Kidney (tissue), 14 donors: ENCODE measurements around the gene PHF14. TPM values are rescaled to one million over a fixed set of nuclear protein-coding genes. Genes with fewer than 3 reads are reported as not detected.

Source experiments
- DNase-seq, 5 donors: peaks; one replicate each; pipeline ENCODE4 v3.0.0-alpha.2; 2013 to 2020
- FAIRE-seq: peaks from 2 replicates; lab custom pipeline; 2012; peaks lifted over from hg19 to GRCh38; lab: Jason Lieb, UNC
- H3K27ac ChIP-seq, 2 donors: one replicate each; pipeline ENCODE4 v1.7.0; 2013; ENCODE audit warnings: low read depth in 2 of 2, low read length in 2 of 2, inconsistent platforms in 1 of 2
- H3K27me3 ChIP-seq: one replicate; pipeline ENCODE4 v1.7.1; 2013; ENCODE audit warnings: low read length, inconsistent platforms; ENCODE audit not compliant: control insufficient read depth, insufficient read depth
- H3K36me3 ChIP-seq, 3 donors: one replicate each; pipeline versions ENCODE4 v1.7.0 to v1.7.1; 2013; ENCODE audit warnings: low read length in 3 of 3, control low read depth in 1 of 3, inconsistent platforms in 1 of 3; ENCODE audit not compliant: insufficient read depth in 3 of 3, control insufficient read depth in 2 of 3
- H3K4me1 ChIP-seq, 3 donors: one replicate each; pipeline versions ENCODE4 v1.7.0 to v1.7.1; 2013; ENCODE audit warnings: low read length in 3 of 3, inconsistent platforms in 1 of 3, low read depth in 1 of 3; ENCODE audit not compliant: control insufficient read depth in 2 of 3, insufficient read depth in 2 of 3
- H3K4me3 ChIP-seq, 3 donors: one replicate each; pipeline versions ENCODE4 v1.7.0 to v1.8.1; 2013; ENCODE audit warnings: low read length in 3 of 3, control low read depth in 1 of 3, inconsistent platforms in 1 of 3
- H3K9ac ChIP-seq, 3 donors: one replicate each; pipeline versions ENCODE4 v1.7.0 to v1.7.1; 2013; ENCODE audit warnings: low read length in 3 of 3, control low read depth in 1 of 3, inconsistent platforms in 1 of 3
- H3K9me3 ChIP-seq, 3 donors: one replicate each; pipeline versions ENCODE4 v1.7.0 to v1.7.1; 2013; ENCODE audit warnings: low read length in 3 of 3, control low read depth in 1 of 3, inconsistent platforms in 1 of 3; ENCODE audit not compliant: control insufficient read depth in 2 of 3, insufficient read depth in 1 of 3
- CTCF ChIP-seq: IDR thresholded peaks from 3 replicates; pipeline ENCODE4 v1.5.1; 2012; ENCODE audit warnings: mild to moderate bottlenecking, moderate library complexity, borderline replicate concordance; ENCODE audit not compliant: insufficient read depth; ENCODE audit errors: extremely low read depth
- intact Hi-C: fragments of 100-400 bp; cut with DNase I; formaldehyde crosslinking; loops from one replicate; pipeline ENCODE4 v1.11.1; 2022
- polyA plus RNA-seq: library from polyadenylated mRNA; stranded (reverse); fragments of 350-450 nt; fragmentation: Illumina TruSeq; extraction: RNeasy Lipid Tissue Mini Kit (QIAGEN cat#74804); gene quantifications from one replicate; pipeline ENCODE4 v1.2.3, GENCODE V29; 2014; ENCODE audit warnings: low read depth, low replicate concordance; ENCODE audit not compliant: insufficient read depth
- total RNA-seq: library from RNA; stranded (reverse); fragmentation: NEBNext Ultra II Directional; extraction: Animal tissue kit (Norgen Biotek cat#: 25700); gene quantifications from one replicate; pipeline ENCODE4 v1.2.1, GENCODE V29; 2021
- donor health status: control.
- donor health status: control.
- donor health status: control.
- donor health status: control.
- donor health status: control.
- donor health status: DM: yes; HTN: yes; CAD: no.
- donor health status: Normal renal cell carcinoma (clear cell type).

Gene PHF14
- total and polyA plus RNA-seq, 2 donors from 2014 or later: 17.1 to 31.7 TPM

- Histone ChIP-seq H3K4me3 (no peak overlapping the region), H3K36me3 (peaks cover 0 to 5% (median 0%) of the 10 kb centered on the region in 3 donors), H3K27me3 (no peaks in the 10 kb centered on the region), H3K9me3 (no peaks in the 10 kb centered on the region), H3K4me1 (no peaks in the 10 kb centered on the region), H3K9ac (no peak overlapping the region), H3K27ac (no peak overlapping the region)
- no peak for DNase-seq
- TF ChIP-seq CTCF: no peak
- no peak for FAIRE-seq
- intact Hi-C loops: no loop called here
These were observed 88.4 kb downstream of the PHF14 start for GRCh38 chr7:11062110-11062509.

GRCh38 chr7:11069591-11069990 is 95.9 kb downstream of the PHF14 start:
- FAIRE-seq (no peak), DNase-seq (no peak)
- Histone ChIP-seq H3K9me3 (no peaks in the 10 kb centered on the region), H3K27me3 (no peaks in the 10 kb centered on the region), H3K36me3 (no peaks in the 10 kb centered on the region), H3K9ac (no peak overlapping the region), H3K4me1 (no peaks in the 10 kb centered on the region), H3K4me3 (no peak overlapping the region), H3K27ac (no peak overlapping the region)
- no peak for TF ChIP-seq CTCF
- intact Hi-C loops: no loop called here

GRCh38 chr7:11077816-11078215 is 104.1 kb downstream of the PHF14 start:
- Histone ChIP-seq H3K9me3 (no peaks in the 10 kb centered on the region), H3K9ac (no peak overlapping the region), H3K36me3 (no peaks in the 10 kb centered on the region), H3K27me3 (no peaks in the 10 kb centered on the region), H3K4me3 (no peak overlapping the region), H3K27ac (no peak overlapping the region), H3K4me1 (no peaks in the 10 kb centered on the region)
- intact Hi-C loops: no loop called here
- no peak for DNase-seq
- TF ChIP-seq CTCF: no peak
- FAIRE-seq: no peak

GRCh38 chr7:11078247-11078834 is 104.7 kb downstream of the PHF14 start:
- no peaks in the 10 kb centered on the region for H3K9me3 ChIP-seq
- no peaks in the 10 kb centered on the region for H3K4me1 ChIP-seq
- no peak for DNase-seq
- no peak for TF ChIP-seq CTCF
- no peak overlapping the region for H3K4me3 ChIP-seq
- H3K36me3 ChIP-seq: no peaks in the 10 kb centered on the region
- intact Hi-C loops: no loop called here
- H3K27me3 ChIP-seq: no peaks in the 10 kb centered on the region
- H3K27ac ChIP-seq: no peak overlapping the region
- FAIRE-seq: peak; percentile 55
- H3K9ac ChIP-seq: no peak overlapping the region
